ENCODE results near the gene ZNF33A.
"Not testable (repeated sequence)": the region's sequence is repeated elsewhere in the genome, so short reads cannot be mapped to it uniquely, and the experiment has no call there.

Gene ZNF33A

DNA sequence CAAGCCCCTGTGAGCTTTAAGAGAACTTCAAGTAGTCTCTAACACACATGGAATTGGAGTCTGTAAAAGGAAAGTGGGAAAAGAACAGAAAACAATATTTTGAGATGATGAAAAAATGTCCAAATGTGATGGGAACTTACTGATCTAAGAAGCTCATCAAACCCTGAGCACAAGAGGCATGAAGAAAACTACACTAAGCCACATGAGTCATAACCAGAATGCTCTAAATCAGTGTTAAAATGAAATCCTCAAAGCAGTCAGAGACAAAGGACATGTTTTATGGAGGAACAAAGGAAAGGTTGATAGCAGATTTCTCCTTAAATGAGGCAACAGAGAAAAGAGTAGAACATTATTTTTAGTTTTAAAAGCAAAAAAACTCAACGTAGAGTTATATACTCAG lies 37.2 kb downstream of the ZNF33A start:
- DNase-seq: no peak

DNA sequence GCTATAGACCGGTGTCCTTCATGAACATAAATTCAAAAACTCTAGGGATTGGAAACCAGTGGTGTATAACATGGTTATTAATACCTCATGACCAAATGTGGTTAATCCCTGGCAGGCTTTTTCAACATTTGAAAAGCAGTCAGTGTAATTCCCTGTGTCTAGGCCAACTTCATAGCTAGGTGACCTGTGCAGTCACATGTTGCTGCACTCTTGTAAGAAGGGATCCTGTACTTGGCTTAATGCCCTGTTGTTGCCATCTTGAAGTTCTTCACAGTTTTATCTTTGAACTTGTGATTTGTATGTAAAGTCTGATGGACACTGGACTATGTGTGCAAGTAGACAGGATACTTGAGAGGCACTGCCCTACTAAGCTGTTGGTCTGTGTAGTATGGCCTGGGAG lies 39.7 kb downstream of the ZNF33A start:
- no peak for DNase-seq

DNA sequence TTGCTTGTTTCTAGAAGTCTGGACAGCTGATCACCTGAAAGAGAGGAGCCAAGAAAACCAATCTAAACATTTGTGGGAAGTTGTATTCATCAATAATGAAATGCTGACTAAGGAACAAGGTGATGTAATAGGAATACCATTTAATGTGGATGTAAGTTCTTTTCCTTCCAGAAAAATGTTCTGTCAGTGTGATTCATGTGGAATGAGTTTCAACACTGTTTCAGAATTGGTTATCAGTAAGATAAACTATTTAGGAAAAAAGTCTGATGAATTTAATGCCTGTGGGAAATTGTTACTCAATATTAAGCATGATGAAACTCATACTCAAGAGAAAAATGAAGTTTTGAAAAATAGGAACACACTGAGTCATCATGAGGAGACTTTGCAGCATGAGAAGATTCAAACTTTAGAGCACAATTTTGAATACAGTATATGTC lies 43.9 kb downstream of the ZNF33A start:
- no peak for DNase-seq

DNA sequence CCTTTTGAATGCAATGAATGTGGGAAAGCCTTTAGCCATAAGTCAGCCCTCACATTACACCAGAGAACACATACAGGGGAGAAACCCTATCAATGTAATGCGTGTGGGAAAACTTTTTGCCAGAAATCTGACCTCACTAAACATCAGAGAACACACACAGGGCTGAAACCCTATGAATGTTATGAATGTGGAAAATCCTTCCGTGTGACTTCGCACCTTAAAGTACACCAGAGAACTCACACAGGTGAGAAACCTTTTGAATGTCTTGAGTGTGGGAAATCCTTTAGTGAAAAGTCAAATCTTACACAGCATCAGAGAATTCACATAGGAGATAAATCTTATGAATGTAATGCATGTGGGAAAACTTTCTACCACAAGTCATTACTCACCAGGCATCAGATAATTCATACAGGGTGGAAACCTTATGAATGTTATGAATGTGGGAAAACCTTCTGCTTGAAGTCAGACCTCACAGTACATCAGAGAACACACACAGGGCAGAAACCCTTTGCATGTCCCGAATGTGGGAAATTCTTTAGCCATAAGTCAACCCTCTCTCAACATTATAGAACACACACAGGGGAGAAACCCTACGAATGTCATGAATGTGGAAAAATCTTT lies 44.9 kb downstream of the ZNF33A start:
- DNase-seq: not testable (repeated sequence)

DNA sequence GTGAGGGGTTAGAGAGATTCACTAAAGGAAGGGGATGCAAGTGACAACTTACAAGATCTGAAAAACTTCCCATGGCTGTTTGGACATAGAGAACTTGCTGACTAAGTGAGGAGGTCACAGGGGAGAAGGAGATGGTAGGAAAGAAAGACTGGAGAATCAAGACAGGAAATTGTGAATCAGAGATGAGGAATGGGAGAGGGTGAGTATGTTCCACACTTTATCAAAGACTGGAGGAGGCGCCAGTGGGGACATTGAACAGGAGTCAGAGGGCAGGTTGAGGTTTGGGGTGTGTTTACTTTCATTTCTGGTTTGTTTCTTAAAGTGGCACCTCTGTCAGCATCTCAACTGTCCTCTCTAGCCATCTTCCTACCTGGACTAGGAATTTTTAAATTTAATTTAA lies 59.2 kb downstream of the ZNF33A start:
- not testable (repeated sequence) for DNase-seq

DNA sequence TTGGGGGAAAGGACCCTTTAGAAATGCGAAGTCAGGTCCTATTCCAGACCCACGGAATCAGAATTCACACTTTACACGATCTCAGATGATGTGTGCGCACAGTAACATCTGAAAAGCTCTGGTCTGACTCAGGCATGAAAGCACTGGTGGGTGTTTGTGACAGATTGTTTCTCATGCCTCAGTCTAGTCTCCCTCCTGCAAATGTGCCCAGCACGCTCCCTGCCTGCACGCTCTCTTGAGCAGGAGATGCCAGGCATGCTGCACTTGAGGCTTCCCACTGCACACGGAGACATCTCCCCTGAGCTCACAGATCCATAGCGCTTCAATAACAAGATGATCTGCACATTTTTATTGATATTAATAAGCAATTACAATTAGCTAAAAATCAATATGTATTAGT lies 60.0 kb downstream of the ZNF33A start:
- DNase-seq: no peak

DNA sequence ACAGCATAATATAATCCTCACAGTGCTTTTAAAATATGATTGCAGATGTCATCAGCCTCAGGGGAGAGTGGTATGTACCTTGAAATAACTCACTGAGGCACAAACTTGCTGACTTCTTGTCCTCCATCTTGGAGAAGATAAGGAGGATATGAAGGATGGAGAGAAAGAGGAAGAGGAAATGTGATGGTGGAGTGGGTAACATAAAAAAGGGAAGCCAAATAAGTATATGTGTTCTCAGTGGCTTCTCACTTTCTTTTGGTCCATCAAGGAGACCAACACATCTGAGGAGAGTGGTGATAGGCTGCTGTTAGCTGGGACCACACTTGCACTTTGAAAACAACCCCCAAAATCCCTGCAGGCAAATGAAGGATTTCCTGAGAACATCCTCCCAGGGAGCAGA lies 62.1 kb downstream of the ZNF33A start:
- no peak for DNase-seq

DNA sequence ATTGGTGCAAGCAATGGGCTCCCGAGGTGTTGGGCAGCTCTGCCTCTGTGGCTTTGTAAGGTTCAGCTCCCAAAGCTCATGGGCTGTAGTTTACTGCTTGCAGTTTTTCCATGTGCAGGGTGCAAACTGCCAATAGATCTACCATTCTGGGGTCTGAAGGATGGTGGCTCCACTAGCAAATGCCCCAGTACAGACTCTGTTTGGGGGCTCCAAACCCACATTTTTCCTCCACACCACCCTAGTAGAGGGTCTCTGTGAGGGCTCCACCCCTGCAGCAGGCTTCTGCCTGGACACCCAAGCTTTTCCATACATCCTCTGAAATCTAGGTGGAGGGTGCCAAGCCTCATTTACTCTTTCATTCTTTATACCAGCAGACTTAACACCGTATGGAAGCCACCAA lies 66.2 kb downstream of the ZNF33A start:
- no peak for DNase-seq

DNA sequence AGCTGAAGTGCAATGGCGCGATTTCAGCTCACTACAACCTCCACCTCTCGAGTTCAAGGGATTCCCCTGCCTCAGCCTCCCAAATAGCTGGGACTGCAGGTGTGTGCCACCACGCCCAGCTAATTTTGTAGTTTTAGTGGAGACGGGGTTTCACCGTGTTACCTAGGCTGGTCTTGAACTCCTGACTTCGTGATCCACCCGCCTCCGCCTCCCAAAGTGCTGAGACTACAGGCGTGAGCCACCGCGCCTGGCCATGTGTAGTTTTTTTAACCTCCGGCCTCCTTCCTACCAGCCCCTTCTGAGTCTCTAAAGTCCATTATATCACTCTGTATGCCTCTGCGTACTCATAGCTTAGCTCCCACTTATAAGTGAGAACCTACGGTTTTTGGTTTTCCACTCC lies 82.8 kb downstream of the ZNF33A start:
- not testable (repeated sequence) for DNase-seq

DNA sequence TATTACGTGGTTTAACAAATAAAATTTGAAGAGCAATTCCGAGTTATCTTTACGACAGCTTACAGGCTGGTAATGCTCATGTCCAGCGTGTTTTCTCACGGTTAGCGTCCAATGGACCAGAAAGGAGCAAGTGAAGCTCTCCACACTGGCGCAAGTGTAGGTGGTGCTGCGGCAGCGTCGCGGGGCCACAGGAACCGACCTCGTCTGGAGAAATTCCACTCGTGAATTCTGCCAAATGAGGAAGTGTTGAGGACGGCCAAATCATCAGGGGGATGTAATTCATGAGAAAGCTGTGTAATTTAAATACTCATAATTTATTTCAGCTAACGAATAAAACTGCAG lies 83.3 kb downstream of the ZNF33A start:
- DNase-seq: no peak

DNA sequence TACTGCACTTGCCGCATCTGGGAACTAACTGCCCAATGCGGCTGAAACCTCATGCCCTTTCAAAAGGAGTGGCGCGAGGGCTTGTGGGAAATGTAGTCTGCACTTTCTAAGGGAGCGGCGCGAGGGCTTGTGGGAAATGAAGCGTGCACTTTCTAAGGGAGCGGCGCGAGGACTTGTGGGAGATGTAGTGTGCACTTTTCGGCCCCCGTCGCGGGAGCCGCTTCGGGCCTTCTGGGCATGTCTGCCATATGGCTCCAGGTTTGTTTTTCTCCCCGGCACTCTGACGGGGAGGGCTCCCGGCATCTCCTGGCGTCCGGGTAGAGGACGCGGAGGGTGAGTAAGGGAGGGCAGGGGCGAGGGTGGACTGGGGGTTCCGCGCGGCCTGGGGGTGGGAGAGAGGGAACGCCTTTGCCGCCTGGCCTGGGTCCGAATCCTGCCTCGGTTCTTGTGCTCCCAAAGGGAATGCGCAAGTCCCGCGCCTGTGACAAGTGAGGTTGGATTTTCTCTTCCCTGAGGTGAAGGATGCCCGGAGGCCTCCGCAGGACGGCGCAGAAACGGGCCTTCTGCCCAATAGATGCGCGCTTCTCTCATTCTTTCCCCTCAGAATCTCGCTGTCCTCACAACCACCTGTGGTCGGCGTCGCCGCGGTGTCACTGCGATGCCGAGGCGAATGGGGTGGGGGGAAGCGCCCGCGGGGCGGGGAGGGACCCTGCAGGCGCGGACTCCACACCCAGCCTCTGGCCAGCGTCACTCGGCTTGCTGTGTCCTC lies 83.9 kb downstream of the ZNF33A start, which contains the start of gene ZNF37A:
TSS of gene ZNF37A (plus strand) at position 180 of the 769 bp plus-strand sequence. CDS start 2,281 bp downstream, outside the sequence.
- peak; percentile 81 for DNase-seq

DNA sequence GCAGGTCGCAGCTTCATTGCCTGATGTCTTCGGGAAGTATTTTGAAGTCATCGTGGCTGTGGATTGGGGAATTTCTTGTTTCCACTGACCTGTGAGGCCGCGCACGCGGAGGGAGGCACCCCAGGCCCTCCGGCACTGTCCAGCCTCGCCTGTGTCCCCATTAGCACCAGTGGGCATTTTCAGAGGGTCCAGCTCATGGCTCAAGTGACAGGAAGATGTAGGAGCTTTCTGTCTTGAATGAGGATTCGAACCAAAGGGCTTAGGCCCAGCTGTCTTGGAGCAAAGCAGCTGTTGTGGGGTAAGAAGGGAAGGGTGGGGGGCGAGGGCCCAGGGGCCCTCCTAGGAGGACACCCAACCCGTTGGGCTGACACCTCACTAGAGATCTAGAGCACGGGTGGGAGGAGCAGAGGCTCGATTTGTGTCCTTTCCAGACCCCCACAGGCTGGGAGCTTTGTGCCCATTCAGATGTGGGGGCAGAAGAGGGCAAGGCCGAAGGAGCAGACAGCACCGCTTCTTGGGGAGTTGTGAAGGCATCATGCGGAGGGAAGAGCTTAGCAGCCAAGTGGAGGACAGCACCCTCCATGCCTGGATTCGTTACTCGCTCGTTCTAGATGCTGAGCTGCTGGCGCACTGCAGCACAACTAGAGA lies 84.6 kb downstream of the ZNF33A start:
- no peak for DNase-seq

DNA sequence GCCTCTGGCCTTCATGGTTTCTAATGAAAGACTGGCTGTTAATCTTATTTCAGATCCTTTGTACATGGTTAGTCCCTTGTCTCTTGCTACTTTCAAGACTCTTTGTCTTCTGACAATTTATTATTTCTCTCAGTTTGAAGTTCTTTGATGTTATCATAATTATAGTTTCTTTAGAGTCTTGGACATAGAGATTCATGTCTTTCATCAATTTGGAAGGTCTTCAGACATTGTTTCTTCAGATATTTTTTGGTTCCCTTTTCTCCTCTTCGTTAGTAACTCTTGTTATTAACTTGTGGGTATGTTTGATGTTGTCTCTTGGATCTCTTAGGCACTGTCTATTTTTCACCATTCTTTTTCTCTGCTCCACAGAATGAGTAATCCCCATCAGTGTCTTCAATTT lies 92.4 kb downstream of the ZNF33A start:
- no peak for DNase-seq

DNA sequence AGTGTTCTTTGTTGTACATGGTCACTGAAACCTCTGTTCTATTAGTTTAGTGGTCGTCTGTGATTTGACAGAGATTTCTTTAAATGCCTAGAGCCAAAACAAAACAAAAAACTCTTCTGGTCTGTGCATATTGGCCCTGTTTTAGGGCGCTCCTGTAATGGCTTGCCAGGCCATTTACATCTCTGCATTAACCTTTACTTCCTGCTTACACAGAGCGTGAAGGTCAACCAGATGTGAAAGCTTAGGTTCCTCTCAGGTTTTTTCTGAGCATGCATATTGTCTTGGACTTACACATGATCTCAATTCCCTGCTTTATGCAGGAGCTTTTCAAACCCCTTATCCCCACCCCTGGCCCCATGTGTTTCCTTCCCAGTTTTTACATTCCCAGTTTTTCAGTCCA lies 93.3 kb downstream of the ZNF33A start:
- no peak for DNase-seq

DNA sequence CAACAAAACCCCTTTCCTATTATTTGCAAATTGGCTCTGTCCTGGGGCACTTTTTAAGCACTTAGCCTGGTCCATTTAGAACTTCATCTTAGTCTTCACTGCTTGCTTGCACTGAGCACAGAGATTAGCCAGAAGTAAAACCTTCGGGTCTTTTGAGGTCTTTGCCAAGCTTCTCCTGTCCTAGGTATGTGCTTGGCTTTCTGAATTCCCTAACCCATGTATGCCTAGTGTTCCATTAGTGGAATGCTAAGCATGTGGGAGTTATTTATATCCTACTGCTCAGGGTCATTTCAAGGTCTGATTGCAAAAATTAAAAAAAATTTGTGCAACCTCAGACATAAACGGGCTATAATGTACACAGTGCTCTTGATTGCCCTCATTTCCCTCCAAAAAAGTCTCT lies 101.7 kb downstream of the ZNF33A start:
- no peak for DNase-seq
